ENCODE results near the gene TMEM119. TPM values are rescaled to one million over a fixed set of nuclear protein-coding genes. Genes with fewer than 3 reads are reported as not detected.

Gene TMEM119
- polyA plus RNA-seq, 1 of the 3 experiments (the other 2 are of a cell fraction): 25.7 TPM

- Histone ChIP-seq H3K79me2 (ENCODE audit: insufficient read depth) (no peaks in the 10 kb centered on the region), H4K20me1 (ENCODE audit: insufficient read depth) (no peaks in the 10 kb centered on the region), H3K27ac (ENCODE audit: low read depth in 2 of 2, low read length in 1 of 2) (no peak overlapping the region), H3K4me1 (ENCODE audit: control insufficient read depth in 1 of 2, insufficient read depth in 2 of 2, low read depth in 1 of 2, low read length in 1 of 2) (peaks cover 7 to 21% of the 10 kb centered on the region in 2 experiments; a peak in 3 of 4 replicates), H3K27me3 (ENCODE audit: insufficient read depth) (no peaks in the 10 kb centered on the region), H3K4me3 (ENCODE audit: low read depth in 2 of 2, low read length in 1 of 2) (no peak overlapping the region), H3F3A (replicated peaks; ENCODE audit: insufficient read depth) (peaks cover 8% of the 10 kb centered on the region), H3K9me3 (no peaks in the 10 kb centered on the region), H3K9me2 (no peaks in the 10 kb centered on the region), H3K4me2 (no peak overlapping the region), H2AFZ (ENCODE audit: low read depth) (no peak overlapping the region), H3K9ac (no peak overlapping the region), H3K36me3 (replicated peaks in 1 of 2; ENCODE audit: control insufficient read depth in 1 of 2, insufficient read depth in 2 of 2, low read length in 1 of 2) (no peaks in the 10 kb centered on the region)
- TF ChIP-seq MAX (IDR thresholded peaks at IDR 0.05; ENCODE audit: low read depth) (no peak), FOXJ3 (CRISPR knock-in tag; IDR thresholded peaks at IDR 0.05) (no peak)
- CTCF ChIA-PET: interaction anchor here (0.6 to 19.2 kb wide), 3 partner anchors 10 to 339 kb away, joined by 4 to 503 read pairs (median 63); partner anchors contain the start of genes ISCU and SART3
- no peak for DNase-seq
- POLR2A ChIA-PET: no interaction called here
- WGBS (ENCODE audit: low lambda C conversion rate): 90% methylated on average over 10 of the region's 10 CpGs
Measured at GRCh38 chr12:108607981-108608600, 10.2 kb upstream of the TMEM119 start.

GRCh38 chr12:108606492-108606891 is 8.6 kb upstream of the TMEM119 start:
- no peak overlapping the region for H3K4me3 ChIP-seq (ENCODE audit: low read depth in 2 of 2, low read length in 1 of 2)
- H4K20me1 ChIP-seq (ENCODE audit: insufficient read depth): no peaks in the 10 kb centered on the region
- H3K4me1 ChIP-seq (ENCODE audit: control insufficient read depth in 1 of 2, insufficient read depth in 2 of 2, low read depth in 1 of 2, low read length in 1 of 2): peaks cover 7 to 21% of the 10 kb centered on the region in 2 experiments; a peak in 3 of 4 replicates
- no peaks in the 10 kb centered on the region for H3K27me3 ChIP-seq (ENCODE audit: insufficient read depth)
- H3K36me3 ChIP-seq (replicated peaks in 1 of 2; ENCODE audit: control insufficient read depth in 1 of 2, insufficient read depth in 2 of 2, low read length in 1 of 2): no peaks in the 10 kb centered on the region
- ChIA-PET POLR2A (no interaction called here), CTCF (interaction anchor here (7.2 to 19.2 kb wide), 2 partner anchors 11 to 40 kb away, joined by 63 to 503 read pairs; partner anchors contain the start of genes ISCU and SART3)
- H3K4me2 ChIP-seq: no peak overlapping the region
- WGBS (ENCODE audit: low lambda C conversion rate): 76% methylated on average over 9 of the region's 9 CpGs
- H3K9me3 ChIP-seq: no peaks in the 10 kb centered on the region
- TF ChIP-seq RCOR1 (IDR thresholded peaks at IDR 0.05; ENCODE audit: low read length) (peak; percentile 35; the same call in 1 of the 2 replicates), GABPA (IDR thresholded peaks at IDR 0.05; ENCODE audit: low read depth) (no peak), FOXJ3 (CRISPR knock-in tag; IDR thresholded peaks at IDR 0.05) (0 out of 2 replicates have a peak, but pooled peaks have one; percentile 27), MXI1 (IDR thresholded peaks at IDR 0.05; ENCODE audit: low read depth, low read length) (peak; percentile 82; the same call in 1 of the 2 replicates)
- H3K9me2 ChIP-seq: no peaks in the 10 kb centered on the region
- peaks cover 4% of the 10 kb centered on the region for H3F3A ChIP-seq (replicated peaks; ENCODE audit: insufficient read depth)
- peak; percentile 67 for DNase-seq
- no peaks in the 10 kb centered on the region for H3K79me2 ChIP-seq (ENCODE audit: insufficient read depth)
- no peak overlapping the region for H3K9ac ChIP-seq
- H3K27ac ChIP-seq (ENCODE audit: low read depth in 2 of 2, low read length in 1 of 2): peak overlapping the region in 1 of 2 experiments; percentile 29; a peak in 2 of 4 replicates
- H2AFZ ChIP-seq (ENCODE audit: low read depth): no peak overlapping the region

GRCh38 chr12:108605690-108606406 is 8.0 kb upstream of the TMEM119 start:
- Histone ChIP-seq H3K27ac (ENCODE audit: low read depth in 2 of 2, low read length in 1 of 2) (peak overlapping the region in 1 of 2 experiments; percentile 29; a peak in 2 of 4 replicates), H3K27me3 (ENCODE audit: insufficient read depth) (no peaks in the 10 kb centered on the region), H2AFZ (ENCODE audit: low read depth) (no peak overlapping the region), H4K20me1 (ENCODE audit: insufficient read depth) (no peaks in the 10 kb centered on the region), H3K9me3 (no peaks in the 10 kb centered on the region), H3K4me2 (no peak overlapping the region), H3K9ac (no peak overlapping the region), H3F3A (replicated peaks; ENCODE audit: insufficient read depth) (peaks cover 4% of the 10 kb centered on the region), H3K36me3 (replicated peaks in 1 of 2; ENCODE audit: control insufficient read depth in 1 of 2, insufficient read depth in 2 of 2, low read length in 1 of 2) (no peaks in the 10 kb centered on the region), H3K4me1 (ENCODE audit: control insufficient read depth in 1 of 2, insufficient read depth in 2 of 2, low read depth in 1 of 2, low read length in 1 of 2) (peaks cover 7 to 21% of the 10 kb centered on the region in 2 experiments; a peak in 3 of 4 replicates), H3K79me2 (ENCODE audit: insufficient read depth) (no peaks in the 10 kb centered on the region), H3K4me3 (ENCODE audit: low read depth in 2 of 2, low read length in 1 of 2) (no peak overlapping the region), H3K9me2 (no peaks in the 10 kb centered on the region)
- DNase-seq: no peak
- CTCF ChIA-PET: interaction anchor here (7.2 to 19.2 kb wide), 2 partner anchors 12 to 39 kb away, joined by 63 to 503 read pairs; partner anchors contain the start of genes ISCU and SART3
- whole genome bisulfite sequencing (ENCODE audit: low lambda C conversion rate): 88% methylated on average over 4 of the region's 4 CpGs
- POLR2A ChIA-PET: interaction anchor here (1.1 kb wide), 1 partner anchor 11 kb away, joined by 3 read pairs; no protein-coding TSS in a partner anchor
- TF ChIP-seq JUND (IDR thresholded peaks at IDR 0.05): no peak
- TF ChIP-seq ZBTB33 (IDR thresholded peaks at IDR 0.05; ENCODE audit: borderline replicate concordance, low read depth): no peak
- TF ChIP-seq EP300 (IDR thresholded peaks at IDR 0.05; ENCODE audit: borderline replicate concordance in 1 of 2, low read depth in 1 of 2, low read length in 1 of 2): no peak
- TF ChIP-seq ELF1 (IDR thresholded peaks at IDR 0.05): no peak
- TF ChIP-seq MEF2A (IDR thresholded peaks at IDR 0.05; ENCODE audit: borderline replicate concordance, low read depth): no peak
- no peak for TF ChIP-seq YY1 (IDR thresholded peaks at IDR 0.05; ENCODE audit: low read depth)
- TF ChIP-seq REST (IDR thresholded peaks at IDR 0.05; ENCODE audit: low read depth, low read length): no peak
- TF ChIP-seq FOXJ3 (CRISPR knock-in tag; IDR thresholded peaks at IDR 0.05): no peak
- TF ChIP-seq SMC3 (IDR thresholded peaks at IDR 0.05; ENCODE audit: low read depth, low read length): no peak
- TF ChIP-seq RXRA (IDR thresholded peaks at IDR 0.05; ENCODE audit: borderline replicate concordance, low read depth): no peak
